GM06990 (cell line): Measurements from ENCODE around the gene PTPRN2.

Experiments
- DNase-seq: peaks from one replicate; pipeline ENCODE4 v3.0.0-alpha.2; 2011; ENCODE audit not compliant: insufficient read length; ENCODE audit errors: extremely low read depth
- H3K27me3 ChIP-seq: replicated peaks from 2 replicates; pipeline ENCODE4 v1.6.0; 2011; ENCODE audit warnings: low read length; ENCODE audit not compliant: control insufficient read depth, insufficient read depth
- H3K36me3 ChIP-seq: 2 replicates; pipeline ENCODE4 v1.5.1; 2011; ENCODE audit warnings: low read length; ENCODE audit not compliant: control insufficient read depth, insufficient read depth
- H3K4me3 ChIP-seq: replicated peaks from 2 replicates; pipeline ENCODE4 v1.5.1; 2011; ENCODE audit warnings: low read depth, mild to moderate bottlenecking, control low read depth, low read length
- TF ChIP-seq, protein P1 (sequence below): IDR thresholded peaks from 2 replicates; pipeline ENCODE4 v1.5.1; 2011; ENCODE audit warnings: low read length, control low read depth, mild to moderate bottlenecking, inconsistent platforms; ENCODE audit not compliant: insufficient read depth, poor library complexity, severe bottlenecking

The PTPRN2 gene

GRCh38 chr7:157928171-157928794 is 659.3 kb downstream of the PTPRN2 start:
- DNase-seq = no peak
- Histone ChIP-seq H3K4me3 (no peak overlapping the region), H3K27me3 (no peaks in the 10 kb centered on the region), H3K36me3 (no peaks in the 10 kb centered on the region)
- TF ChIP-seq, protein P1, sequence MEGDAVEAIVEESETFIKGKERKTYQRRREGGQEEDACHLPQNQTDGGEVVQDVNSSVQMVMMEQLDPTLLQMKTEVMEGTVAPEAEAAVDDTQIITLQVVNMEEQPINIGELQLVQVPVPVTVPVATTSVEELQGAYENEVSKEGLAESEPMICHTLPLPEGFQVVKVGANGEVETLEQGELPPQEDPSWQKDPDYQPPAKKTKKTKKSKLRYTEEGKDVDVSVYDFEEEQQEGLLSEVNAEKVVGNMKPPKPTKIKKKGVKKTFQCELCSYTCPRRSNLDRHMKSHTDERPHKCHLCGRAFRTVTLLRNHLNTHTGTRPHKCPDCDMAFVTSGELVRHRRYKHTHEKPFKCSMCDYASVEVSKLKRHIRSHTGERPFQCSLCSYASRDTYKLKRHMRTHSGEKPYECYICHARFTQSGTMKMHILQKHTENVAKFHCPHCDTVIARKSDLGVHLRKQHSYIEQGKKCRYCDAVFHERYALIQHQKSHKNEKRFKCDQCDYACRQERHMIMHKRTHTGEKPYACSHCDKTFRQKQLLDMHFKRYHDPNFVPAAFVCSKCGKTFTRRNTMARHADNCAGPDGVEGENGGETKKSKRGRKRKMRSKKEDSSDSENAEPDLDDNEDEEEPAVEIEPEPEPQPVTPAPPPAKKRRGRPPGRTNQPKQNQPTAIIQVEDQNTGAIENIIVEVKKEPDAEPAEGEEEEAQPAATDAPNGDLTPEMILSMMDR = no peak

DNA sequence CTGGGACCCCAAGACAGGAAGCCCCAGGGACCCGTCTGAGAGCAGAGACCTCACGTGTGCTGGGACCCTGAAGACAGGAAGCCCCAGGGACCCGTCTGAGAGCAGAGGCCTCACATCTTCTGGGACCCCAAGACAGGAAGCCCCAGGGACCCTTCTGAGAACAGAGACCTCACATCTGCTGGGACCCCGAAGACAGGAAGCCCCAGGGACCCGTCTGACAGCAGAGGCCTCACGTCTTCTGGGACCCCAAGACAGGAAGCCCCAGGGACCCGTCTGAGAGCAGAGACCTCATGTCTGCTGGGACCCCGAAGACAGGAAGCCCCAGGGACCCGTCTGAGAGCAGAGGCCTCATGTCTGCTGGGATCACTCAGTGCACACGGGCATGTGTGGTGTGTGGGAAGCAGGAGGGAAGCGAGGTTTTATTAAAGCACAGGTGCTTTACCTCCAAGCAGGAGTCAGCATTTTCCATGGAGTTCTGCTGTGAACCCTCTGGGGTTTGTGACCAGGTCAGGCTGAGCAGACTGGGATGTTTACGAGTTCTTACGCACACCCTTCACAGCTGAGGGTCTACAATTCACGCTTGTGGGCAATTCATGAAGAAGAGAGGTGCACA is 660.2 kb downstream of the PTPRN2 start:
- no peak for DNase-seq
- TF ChIP-seq, protein P1 = no peak
- Histone ChIP-seq H3K27me3 (no peaks in the 10 kb centered on the region), H3K36me3 (no peaks in the 10 kb centered on the region), H3K4me3 (no peak overlapping the region)

DNA sequence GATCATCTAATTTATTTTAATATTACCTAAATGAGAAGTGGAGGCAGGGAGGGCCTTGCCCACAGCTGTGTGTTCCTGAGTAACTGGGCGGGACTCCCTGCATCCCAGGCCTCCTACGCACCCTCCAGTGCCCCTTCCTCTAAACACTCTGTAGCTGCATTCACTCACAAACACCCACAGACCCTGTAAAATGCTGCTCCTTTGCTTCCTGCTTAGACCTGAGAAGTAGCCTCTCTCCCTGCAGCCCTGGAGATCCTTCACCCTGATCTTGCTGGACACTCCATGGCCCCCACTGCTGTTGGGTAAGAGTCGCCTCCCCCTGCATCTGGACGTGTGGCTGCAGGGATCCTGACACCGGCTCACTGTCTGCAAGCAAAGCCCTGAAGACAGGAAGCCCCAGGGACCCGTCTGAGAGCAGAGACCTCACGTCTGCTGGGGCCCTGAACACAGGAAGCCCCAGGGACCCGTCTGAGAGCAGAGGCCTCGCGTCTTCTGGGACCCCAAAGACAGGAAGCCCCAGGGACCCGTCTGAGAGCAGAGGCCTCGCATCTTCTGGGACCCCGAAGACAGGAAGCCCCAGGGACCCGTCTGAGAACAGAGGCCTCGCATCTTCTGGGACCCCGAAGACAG is 661.0 kb downstream of the PTPRN2 start:
- H3K27me3 ChIP-seq = no peaks in the 10 kb centered on the region

DNA sequence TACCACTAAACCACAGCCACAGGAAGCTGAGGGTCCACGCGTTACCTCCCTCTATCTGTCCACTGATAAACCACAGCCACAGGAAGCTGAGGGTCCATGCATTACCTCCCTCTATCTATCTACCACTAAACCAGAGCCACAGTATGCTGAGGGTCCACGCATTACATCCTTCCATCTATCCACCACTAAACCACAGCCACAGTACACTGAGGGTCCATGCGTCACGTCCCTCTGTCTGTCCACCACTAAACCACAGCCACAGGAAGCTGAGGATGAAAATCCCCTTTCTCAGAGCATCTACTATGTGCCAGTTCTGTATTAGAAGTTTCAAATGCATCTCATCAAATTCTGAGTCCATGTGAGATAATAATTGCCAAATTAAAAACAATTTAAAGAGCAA is 661.5 kb downstream of the PTPRN2 start:
- TF ChIP-seq, protein P1 = no peak
- Histone ChIP-seq H3K36me3 (no peaks in the 10 kb centered on the region), H3K4me3 (no peak overlapping the region), H3K27me3 (no peaks in the 10 kb centered on the region)
- DNase-seq = no peak

More for the DNA sequence above, 661.0 kb downstream of the PTPRN2 start:
- TF ChIP-seq, protein P1 = no peak
- DNase-seq = no peak
- Histone ChIP-seq H3K4me3 (no peak overlapping the region), H3K36me3 (no peaks in the 10 kb centered on the region)

- H3K27me3 ChIP-seq = no peaks in the 10 kb centered on the region
- TF ChIP-seq, protein P1 = no peak
These were observed 662.2 kb downstream of the PTPRN2 start for GRCh38 chr7:157925383-157925875.

More at GRCh38 chr7:157925383-157925875, 662.2 kb downstream of the PTPRN2 start:
- DNase-seq = no peak
- Histone ChIP-seq H3K4me3 (no peak overlapping the region), H3K36me3 (no peaks in the 10 kb centered on the region)
